ENCODE results near the gene EIF3F.

DNA sequence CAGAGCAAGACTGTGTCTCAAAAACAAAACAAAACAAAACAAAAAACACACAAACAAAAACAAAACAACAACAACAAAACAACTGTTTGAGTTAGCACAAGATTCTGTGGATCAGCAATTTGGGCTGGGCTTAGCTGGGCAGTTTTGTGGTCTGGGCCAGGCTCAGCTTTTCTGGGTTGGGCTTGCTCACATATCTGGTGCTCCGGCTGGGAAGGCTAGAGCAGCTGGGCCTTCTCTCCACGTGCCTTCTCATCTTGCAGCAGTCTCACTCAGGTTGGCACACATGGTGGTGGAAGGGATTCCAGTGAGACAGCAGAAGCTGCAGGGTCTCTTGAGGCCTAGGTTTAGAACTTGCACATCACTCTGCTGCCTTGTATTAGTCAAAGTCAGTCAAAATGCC is 35.7 kb downstream of the EIF3F start:
- TF ChIP-seq POLR2A (IDR thresholded peaks at IDR 0.05) (no peak), CTCF (IDR thresholded peaks at IDR 0.05) (no peak)
